Fibroblast of the aortic adventitia (primary cell): ENCODE measurements around the gene TAF11L10. TPM values are rescaled to one million over a fixed set of nuclear protein-coding genes. Genes with fewer than 3 reads are reported as not detected.
"Not testable (repeated sequence)": the region's sequence is repeated elsewhere in the genome, so short reads cannot be mapped to it uniquely, and the experiment has no call there.

Experiments used
- DNase-seq: peaks from one replicate; pipeline ENCODE4 v3.0.0-alpha.2; 2010; ENCODE audit warnings: low read depth
- H3K4me3 ChIP-seq: 2 replicates; pipeline ENCODE4 v1.5.1; 2011; ENCODE audit warnings: low read depth, mild to moderate bottlenecking, control low read depth, low read length, moderate library complexity
- CTCF ChIP-seq: IDR thresholded peaks from 2 replicates; pipeline ENCODE4 v1.5.1; 2011; ENCODE audit warnings: mild to moderate bottlenecking, low read length, control low read depth, inconsistent platforms; ENCODE audit not compliant: insufficient read depth
- total RNA-seq: library from RNA; depleted of rRNA; stranded (reverse); fragments of >200 nt; gene quantifications from 2 replicates; pipeline ENCODE4 v1.2.3, GENCODE V29; 2012; ENCODE audit warnings: low replicate concordance

Gene TAF11L10
- not detected in 2 replicates for total RNA-seq

- not testable (repeated sequence) for DNase-seq
Observed at GRCh38 chr5:17597728-17598127, at the start of gene TAF11L10. Gene TAF11L10, minus strand, starts transcription at chr5:17597828.

GRCh38 chr5:17634160-17634559 lies 36.5 kb upstream of the TAF11L10 start, which contains the start of gene TAF11L14:
Gene TAF11L14, plus strand, starts transcription at chr5:17634460.
- no peak for DNase-seq
- H3K4me3 ChIP-seq = no peak within 1 kb of the TSS
- no peak for TF ChIP-seq CTCF

More at GRCh38 chr5:17597728-17598127, at the start of gene TAF11L10:
- H3K4me3 ChIP-seq = not testable (repeated sequence)

GRCh38 chr5:17631788-17632187 lies 34.2 kb upstream of the TAF11L10 start, which contains the start of gene TAF11L13:
Gene TAF11L13, plus strand, starts transcription at chr5:17632088.
- DNase-seq, H3K4me3 ChIP-seq: not testable (repeated sequence)

GRCh38 chr5:17625686-17626085 lies 28.1 kb upstream of the TAF11L10 start:
- H3K4me3 ChIP-seq = no peak overlapping the region
- no peak for DNase-seq
- no peak for TF ChIP-seq CTCF

GRCh38 chr5:17620627-17621026 lies 23.0 kb upstream of the TAF11L10 start:
- no peak for TF ChIP-seq CTCF
- no peak overlapping the region for H3K4me3 ChIP-seq
- no peak for DNase-seq

GRCh38 chr5:17619354-17619753 lies 21.7 kb upstream of the TAF11L10 start:
- H3K4me3 ChIP-seq = no peak overlapping the region
- no peak for DNase-seq
- no peak for TF ChIP-seq CTCF

- no peak overlapping the region for H3K4me3 ChIP-seq
- no peak for DNase-seq
- TF ChIP-seq CTCF = no peak
Observed at GRCh38 chr5:17614872-17615605, 17.4 kb upstream of the TAF11L10 start.

- DNase-seq, H3K4me3 ChIP-seq: not testable (repeated sequence)
Observed at GRCh38 chr5:17610092-17610491, 12.5 kb upstream of the TAF11L10 start, which contains the start of gene TAF11L12. Gene TAF11L12, plus strand, starts transcription at chr5:17610392.

- not testable (repeated sequence) for H3K4me3 ChIP-seq, DNase-seq
Observed at GRCh38 chr5:17607461-17607860, 9.8 kb upstream of the TAF11L10 start.
